C4-2B (cell line): Measurements from ENCODE around the gene WNT4.

Source experiments
- H3K27ac ChIP-seq: fragments of 450-650 bp; 2 replicates; pipeline ENCODE4 v1.5.1; 2017
- ZFX ChIP-seq: fragments of 450-650 bp; IDR thresholded peaks from 2 replicates; pipeline ENCODE4 v1.6.1; 2017
- TF ChIP-seq, protein P1 (sequence below): fragments of 450-650 bp; conservative IDR thresholded peaks from 2 replicates; pipeline ENCODE4 v1.5.1; 2017; ENCODE audit warnings: mild to moderate bottlenecking

The WNT4 gene

DNA sequence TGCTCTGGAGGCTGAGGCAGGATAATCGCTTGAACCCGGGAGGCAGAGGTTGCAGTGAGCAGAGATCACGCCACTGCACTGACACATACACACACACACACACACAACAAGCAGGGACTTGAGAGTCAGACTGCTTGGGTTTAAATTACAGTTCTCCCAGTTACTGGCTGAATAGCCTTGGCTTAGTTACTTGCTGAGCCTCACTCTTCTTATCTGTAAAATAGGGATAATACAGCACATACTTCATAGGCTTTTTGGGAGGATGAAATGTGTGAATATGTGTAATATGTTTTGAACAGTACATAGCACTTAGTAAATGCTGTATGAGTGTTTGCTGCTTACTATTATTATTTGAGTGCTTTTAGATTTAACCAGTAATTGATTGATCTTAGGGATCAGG, 66.6 kb downstream of the WNT4 start:
- TF ChIP-seq, protein P1, sequence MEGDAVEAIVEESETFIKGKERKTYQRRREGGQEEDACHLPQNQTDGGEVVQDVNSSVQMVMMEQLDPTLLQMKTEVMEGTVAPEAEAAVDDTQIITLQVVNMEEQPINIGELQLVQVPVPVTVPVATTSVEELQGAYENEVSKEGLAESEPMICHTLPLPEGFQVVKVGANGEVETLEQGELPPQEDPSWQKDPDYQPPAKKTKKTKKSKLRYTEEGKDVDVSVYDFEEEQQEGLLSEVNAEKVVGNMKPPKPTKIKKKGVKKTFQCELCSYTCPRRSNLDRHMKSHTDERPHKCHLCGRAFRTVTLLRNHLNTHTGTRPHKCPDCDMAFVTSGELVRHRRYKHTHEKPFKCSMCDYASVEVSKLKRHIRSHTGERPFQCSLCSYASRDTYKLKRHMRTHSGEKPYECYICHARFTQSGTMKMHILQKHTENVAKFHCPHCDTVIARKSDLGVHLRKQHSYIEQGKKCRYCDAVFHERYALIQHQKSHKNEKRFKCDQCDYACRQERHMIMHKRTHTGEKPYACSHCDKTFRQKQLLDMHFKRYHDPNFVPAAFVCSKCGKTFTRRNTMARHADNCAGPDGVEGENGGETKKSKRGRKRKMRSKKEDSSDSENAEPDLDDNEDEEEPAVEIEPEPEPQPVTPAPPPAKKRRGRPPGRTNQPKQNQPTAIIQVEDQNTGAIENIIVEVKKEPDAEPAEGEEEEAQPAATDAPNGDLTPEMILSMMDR: no peak
- no peak for TF ChIP-seq ZFX
- H3K27ac ChIP-seq: peak overlapping the region; percentile 44

DNA sequence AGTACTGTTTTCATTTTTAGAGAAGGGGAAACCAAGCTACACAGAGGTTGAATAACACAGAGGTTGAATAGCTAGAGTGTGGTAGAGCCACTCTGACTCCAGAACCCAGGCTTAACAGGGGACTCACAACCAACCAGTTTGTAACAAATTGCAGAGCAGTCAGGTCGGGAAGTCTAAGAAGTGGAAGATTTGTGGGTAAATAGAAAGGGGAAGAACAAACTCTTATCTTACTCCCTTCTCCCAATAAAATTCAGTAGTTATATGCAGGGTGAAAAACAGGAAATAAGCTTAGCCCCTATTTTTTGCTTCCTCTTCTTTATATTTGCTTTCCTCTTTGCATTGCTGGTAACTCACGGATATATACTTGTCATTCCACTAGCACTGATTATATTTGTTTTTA, 67.2 kb downstream of the WNT4 start:
- no peak for TF ChIP-seq ZFX
- TF ChIP-seq, protein P1: no peak
- H3K27ac ChIP-seq: peak overlapping the region; percentile 44

DNA sequence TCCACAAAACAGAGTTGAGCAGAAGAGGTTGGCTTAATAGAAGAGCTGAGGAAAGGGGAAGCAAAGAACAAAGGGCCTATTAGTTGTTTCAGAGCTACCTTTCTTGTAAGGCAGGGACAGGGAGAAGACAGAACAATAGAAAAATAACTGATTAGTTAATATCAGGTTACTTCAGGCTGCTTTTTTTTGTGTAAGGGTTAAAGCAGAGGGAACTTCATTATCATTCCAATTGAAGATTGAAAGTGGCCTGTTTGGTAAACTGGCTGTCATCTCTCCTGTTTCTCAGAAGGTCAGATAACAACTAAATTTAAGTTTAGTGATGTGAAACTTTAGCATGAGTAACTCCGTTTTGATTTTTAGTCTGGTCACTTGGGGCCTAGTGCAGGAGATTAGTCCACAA, 68.1 kb downstream of the WNT4 start:
- H3K27ac ChIP-seq: no peak overlapping the region
- TF ChIP-seq, protein P1: no peak
- no peak for TF ChIP-seq ZFX

DNA sequence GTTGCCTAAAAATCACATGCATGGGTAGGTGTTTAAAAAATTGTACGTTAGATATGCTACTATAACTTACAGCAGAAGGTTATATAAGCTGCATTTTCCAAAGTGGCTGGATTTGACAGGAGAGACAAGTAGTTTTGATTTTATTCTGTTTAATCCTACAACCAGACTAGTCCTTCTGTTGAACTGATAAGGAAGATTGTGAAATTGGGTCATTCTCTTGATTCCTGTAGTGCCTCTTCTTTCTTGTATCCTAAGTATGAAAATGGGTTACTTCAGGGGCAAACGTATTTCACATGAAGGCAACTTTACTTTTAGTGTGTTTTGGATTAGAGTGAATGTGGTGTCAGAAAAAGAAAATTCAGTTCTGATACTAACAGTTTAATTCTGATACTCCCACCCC, 71.4 kb downstream of the WNT4 start:
- no peak for TF ChIP-seq ZFX
- TF ChIP-seq, protein P1: no peak
- H3K27ac ChIP-seq: no peak overlapping the region
